K562 (cell line): ENCODE measurements around the gene ABLIM1. TPM values are rescaled to one million over a fixed set of nuclear protein-coding genes. Genes with fewer than 3 reads are reported as not detected.

Experiments
- ATAC-seq: fragments of 200-7000 bp; cut with Tn5 transposase; 3 replicates; pipeline ENCODE4 v1.9.1; 2020; ENCODE audit warnings: moderate library complexity
- BruUV-seq: library from RNA; stranded (reverse); fragments of 400-500 nt; replicated peaks from 2 replicates; lab custom pipeline; 2021; lab: Mats Ljungman, UMichigan
- CTCF ChIA-PET: fragments of 300-600 bp; formaldehyde crosslinking; extraction: SDS; loops from one replicate; lab custom pipeline; 2021; ENCODE audit warnings: low intra/inter-chr PET ratio; lab: Yijun Ruan, JAX
- POLR2A ChIA-PET: fragments of 300-600, 350-650 bp; sonication (Branson Sonifier 250); formaldehyde crosslinking; extraction: SDS; loops from one replicate; lab custom pipeline; 2021; ENCODE audit warnings: antibody characterized with exemption, inconsistent platforms; lab: Yijun Ruan, JAX
- DNase-seq, 4 experiments: peaks; one replicate each; pipeline versions ENCODE4 v3.0.0 to v3.0.0-alpha.2; 2011 to 2018; ENCODE audit warnings: low spot score in 3 of 4, mixed read lengths in 3 of 4; ENCODE audit errors: extremely low read depth in 1 of 4
- FAIRE-seq: peaks from 2 replicates; lab custom pipeline; 2011; peaks lifted over from hg19 to GRCh38; lab: Jason Lieb, UNC
- H2AFZ ChIP-seq: 2 replicates; pipeline ENCODE4 v1.6.0; 2011; ENCODE audit warnings: low read depth, low read length, control low read depth, inconsistent platforms
- H3K27ac ChIP-seq: fragments of 200-600 bp; 3 replicates; pipeline ENCODE4 v1.8.0; 2011; ENCODE audit warnings: low read depth, mild to moderate bottlenecking, control low read depth, inconsistent platforms, low read length, moderate library complexity, mixed read lengths; ENCODE audit errors: extremely low read depth
- H3K27me3 ChIP-seq, 2 experiments: fragments of 300-600 bp in 1 of 2; 2 replicates in 1 of 2; 3 replicates in 1 of 2; pipeline versions ENCODE4 v1.6.0 to v1.8.0; 2011; ENCODE audit warnings: inconsistent platforms in 2 of 2, low read length in 2 of 2, mild to moderate bottlenecking in 1 of 2, mixed read lengths in 1 of 2, moderate library complexity in 1 of 2; ENCODE audit not compliant: control insufficient read depth in 2 of 2, insufficient read depth in 2 of 2
- H3K36me3 ChIP-seq: fragments of 300-600 bp; 3 replicates; pipeline ENCODE4 v1.8.0; 2011; ENCODE audit warnings: mild to moderate bottlenecking, low read length, inconsistent platforms; ENCODE audit not compliant: control insufficient read depth, insufficient read depth
- H3K4me1 ChIP-seq, 2 experiments: fragments of 200-600 bp in 1 of 2; replicated peaks in 1 of 2; 2 replicates in 1 of 2; 3 replicates in 1 of 2; pipeline versions ENCODE4 v1.5.1 to v1.8.0; 2011; ENCODE audit warnings: inconsistent platforms in 2 of 2, low read length in 2 of 2, mild to moderate bottlenecking in 1 of 2, mixed read lengths in 1 of 2, moderate library complexity in 1 of 2; ENCODE audit not compliant: control insufficient read depth in 2 of 2, insufficient read depth in 2 of 2
- H3K4me2 ChIP-seq: 2 replicates; pipeline ENCODE4 v1.6.1; 2011; ENCODE audit warnings: low read length, control low read depth, inconsistent platforms, mixed read lengths; ENCODE audit not compliant: insufficient read depth
- H3K4me3 ChIP-seq: fragments of 200-600 bp; sonication (generic), shearing (Covaris generic); 2 replicates; pipeline ENCODE4 v1.5.1; 2016; ENCODE audit warnings: control low read depth, inconsistent platforms
- H3K79me2 ChIP-seq: fragments of 200-600 bp; 3 replicates; pipeline ENCODE4 v1.8.0; 2011; ENCODE audit warnings: low read length, inconsistent platforms; ENCODE audit not compliant: control insufficient read depth, insufficient read depth
- H3K9ac ChIP-seq, 2 experiments: 2 replicates each; pipeline versions ENCODE4 v1.6.0 to v1.6.1; 2011; ENCODE audit warnings: low read depth in 2 of 2, low read length in 2 of 2, control low read depth in 1 of 2, inconsistent platforms in 1 of 2, mild to moderate bottlenecking in 1 of 2, mixed read lengths in 1 of 2; ENCODE audit not compliant: insufficient read depth in 1 of 2
- H3K9me1 ChIP-seq: one replicate; pipeline ENCODE4 v1.6.0; 2011; ENCODE audit warnings: inconsistent platforms, mild to moderate bottlenecking, low read length, moderate library complexity; ENCODE audit not compliant: control insufficient read depth, insufficient read depth
- H3K9me3 ChIP-seq: replicated peaks from 2 replicates; pipeline ENCODE4 v1.5.1; 2011; ENCODE audit warnings: low read depth, low read length, inconsistent platforms; ENCODE audit not compliant: control insufficient read depth, insufficient read depth
- H4K20me1 ChIP-seq: replicated peaks from 2 replicates; pipeline ENCODE4 v1.6.1; 2011; ENCODE audit warnings: low read length, inconsistent platforms, mixed read lengths; ENCODE audit not compliant: control insufficient read depth, insufficient read depth
- GATAD2B ChIP-seq: fragments of 450-650 bp; IDR thresholded peaks from 2 replicates; pipeline ENCODE4 v1.6.1; 2017; ENCODE audit warnings: mild to moderate bottlenecking, borderline replicate concordance
- PRDM10 ChIP-seq: fragments of 450-650 bp; IDR thresholded peaks from 2 replicates; pipeline ENCODE4 v1.6.1; 2018; ENCODE audit not compliant: partially characterized antibody
- TCF7L2 ChIP-seq: fragments of 150-350 bp; IDR thresholded peaks from 2 replicates; pipeline ENCODE4 v1.6.1; 2016; ENCODE audit warnings: low read depth, mild to moderate bottlenecking, low read length, moderate library complexity
- WGBS: fragments of 100-300 bp; shearing (Covaris generic); methylation state at CpG from one replicate; pipeline ENCODE4 v1.1.6; 2016; ENCODE audit warnings: low coverage, mixed read lengths; ENCODE audit not compliant: insufficient coverage; ENCODE audit errors: missing lambda C conversion rate; 5-methylcytosine and 5-hydroxymethylcytosine counted together
- in situ Hi-C: fragments of 300-500 bp; cut with MboI; formaldehyde crosslinking; loops from 4 replicates; pipeline ENCODE4 v1.15.0; 2018; ENCODE audit warnings: inconsistent platforms, mixed read lengths
- intact Hi-C: fragments of 100-400 bp; cut with micrococcal nuclease; formaldehyde crosslinking; loops from 2 replicates; pipeline ENCODE4 v1.14.2; 2022
- polyA plus RNA-seq, 8 experiments: library from polyadenylated mRNA; depleted of rRNA in 4 of 8; stranded (reverse) in 5 of 8; unstranded in 3 of 8; fragments of >200 nt; fragmentation: Nextera tagmentation in 2 of 8; fragmentation: Illumina TruSeq in 1 of 8; extraction: Ambion mirVana in 2 of 8; extraction: Trizol in 1 of 8; gene quantifications; 2 replicates each; pipeline versions ENCODE4 v1.2.1 to v1.2.3, GENCODE V29; 2011 to 2014; ENCODE audit warnings: inconsistent platforms in 1 of 8, missing spikeins in 1 of 8
- total RNA-seq, 7 experiments: library from RNA; depleted of rRNA in 6 of 7; stranded (reverse); fragments of >200 nt in 6 of 7; fragmentation: Illumina TruSeq in 2 of 7; extraction: Trizol in 2 of 7; gene quantifications; 2 replicates each; pipeline versions ENCODE4 v1.2.1 to v1.2.3, GENCODE V29; 2011 to 2021; ENCODE audit warnings: low replicate concordance in 1 of 7
- TF ChIP-seq, protein P1 (sequence below): fragments of 250-450 bp; sonication (Bioruptor Pico); IDR thresholded peaks from 2 replicates; pipeline ENCODE4 v1.4.0; 2020; ENCODE audit warnings: mild to moderate bottlenecking
- TF ChIP-seq, protein P2 (sequence below): fragments of 450-650 bp; IDR thresholded peaks from 2 replicates; pipeline ENCODE4 v1.7.1; 2018; ENCODE audit warnings: mild to moderate bottlenecking, low read depth; ENCODE audit not compliant: partially characterized antibody

Gene ABLIM1
- total and polyA plus RNA-seq, 9 of the 15 experiments (the other 6 are each of a cell fraction or from before 2014, with no cell fraction given), result 0.07 to 0.49 (median 0.14) TPM; not detected in 6

GRCh38 chr10:114532226-114532625 lies 125.8 kb downstream of the ABLIM1 start (continued):
- TF ChIP-seq, protein P1, sequence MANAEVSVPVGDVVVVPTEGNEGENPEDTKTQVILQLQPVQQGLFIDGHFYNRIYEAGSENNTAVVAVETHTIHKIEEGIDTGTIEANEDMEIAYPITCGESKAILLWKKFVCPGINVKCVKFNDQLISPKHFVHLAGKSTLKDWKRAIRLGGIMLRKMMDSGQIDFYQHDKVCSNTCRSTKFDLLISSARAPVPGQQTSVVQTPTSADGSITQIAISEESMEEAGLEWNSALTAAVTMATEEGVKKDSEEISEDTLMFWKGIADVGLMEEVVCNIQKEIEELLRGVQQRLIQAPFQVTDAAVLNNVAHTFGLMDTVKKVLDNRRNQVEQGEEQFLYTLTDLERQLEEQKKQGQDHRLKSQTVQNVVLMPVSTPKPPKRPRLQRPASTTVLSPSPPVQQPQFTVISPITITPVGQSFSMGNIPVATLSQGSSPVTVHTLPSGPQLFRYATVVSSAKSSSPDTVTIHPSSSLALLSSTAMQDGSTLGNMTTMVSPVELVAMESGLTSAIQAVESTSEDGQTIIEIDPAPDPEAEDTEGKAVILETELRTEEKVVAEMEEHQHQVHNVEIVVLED (CRISPR knock-in tag), result no peak
- no peak for TF ChIP-seq GATAD2B
- TF ChIP-seq, protein P2, sequence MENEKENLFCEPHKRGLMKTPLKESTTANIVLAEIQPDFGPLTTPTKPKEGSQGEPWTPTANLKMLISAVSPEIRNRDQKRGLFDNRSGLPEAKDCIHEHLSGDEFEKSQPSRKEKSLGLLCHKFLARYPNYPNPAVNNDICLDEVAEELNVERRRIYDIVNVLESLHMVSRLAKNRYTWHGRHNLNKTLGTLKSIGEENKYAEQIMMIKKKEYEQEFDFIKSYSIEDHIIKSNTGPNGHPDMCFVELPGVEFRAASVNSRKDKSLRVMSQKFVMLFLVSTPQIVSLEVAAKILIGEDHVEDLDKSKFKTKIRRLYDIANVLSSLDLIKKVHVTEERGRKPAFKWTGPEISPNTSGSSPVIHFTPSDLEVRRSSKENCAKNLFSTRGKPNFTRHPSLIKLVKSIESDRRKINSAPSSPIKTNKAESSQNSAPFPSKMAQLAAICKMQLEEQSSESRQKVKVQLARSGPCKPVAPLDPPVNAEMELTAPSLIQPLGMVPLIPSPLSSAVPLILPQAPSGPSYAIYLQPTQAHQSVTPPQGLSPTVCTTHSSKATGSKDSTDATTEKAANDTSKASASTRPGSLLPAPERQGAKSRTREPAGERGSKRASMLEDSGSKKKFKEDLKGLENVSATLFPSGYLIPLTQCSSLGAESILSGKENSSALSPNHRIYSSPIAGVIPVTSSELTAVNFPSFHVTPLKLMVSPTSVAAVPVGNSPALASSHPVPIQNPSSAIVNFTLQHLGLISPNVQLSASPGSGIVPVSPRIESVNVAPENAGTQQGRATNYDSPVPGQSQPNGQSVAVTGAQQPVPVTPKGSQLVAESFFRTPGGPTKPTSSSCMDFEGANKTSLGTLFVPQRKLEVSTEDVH, result no peak

DNA sequence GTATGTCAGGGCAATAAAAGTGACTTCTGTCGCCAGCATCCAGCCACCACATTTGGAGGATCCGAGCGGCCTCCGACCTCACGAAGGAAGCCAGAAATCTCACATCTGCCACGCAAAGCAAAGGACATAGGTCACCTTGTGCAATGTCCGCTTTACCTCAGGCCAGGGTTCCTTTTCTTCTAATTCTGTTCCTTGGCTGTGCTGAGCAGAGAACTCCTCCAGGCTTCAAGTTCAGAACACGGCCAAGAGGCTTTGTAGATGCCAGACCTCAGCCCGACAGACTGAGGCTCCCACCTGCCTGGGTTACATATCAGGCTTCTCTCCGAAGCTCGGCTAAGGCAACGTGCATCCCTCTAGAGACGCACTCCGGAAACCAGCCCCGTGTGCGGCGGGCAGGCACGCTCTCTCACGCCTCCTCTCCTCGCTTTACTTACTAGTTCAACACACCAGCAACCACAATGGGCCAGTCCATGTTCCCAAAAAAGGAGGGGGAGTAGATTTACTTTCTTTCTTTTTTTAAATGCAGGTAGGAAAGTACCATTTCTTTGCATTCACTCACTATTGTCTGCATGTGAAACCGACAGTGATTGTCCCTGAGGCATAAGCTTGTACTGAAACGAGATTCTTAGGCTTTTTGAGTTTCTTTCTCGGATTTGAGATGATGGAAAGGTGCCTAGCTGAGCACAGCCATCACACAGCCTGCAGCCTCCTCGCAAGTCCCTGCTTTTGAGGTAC lies 131.4 kb downstream of the ABLIM1 start:
- TF ChIP-seq TCF7L2 (no peak), PRDM10 (peak; percentile 89)
- Histone ChIP-seq H3K4me2 (no peak overlapping the region), H3K79me2 (no peaks in the 10 kb centered on the region), H3K9me3 (no peaks in the 10 kb centered on the region), H4K20me1 (no peaks in the 10 kb centered on the region), H3K27ac (no peak overlapping the region), H3K4me3 (no peak overlapping the region), H3K9ac (no peak overlapping the region), H2AFZ (no peak overlapping the region), H3K4me1 (no peaks in the 10 kb centered on the region), H3K9me1 (no peaks in the 10 kb centered on the region), H3K36me3 (no peaks in the 10 kb centered on the region), H3K27me3 (peaks cover 0 to 11% of the 10 kb centered on the region in 2 experiments; a peak in 3 of 5 replicates)
- FAIRE-seq, result no peak
- no TSS peak for BruUV-seq
- ChIA-PET CTCF (no interaction called here), POLR2A (interaction anchor here (0.9 kb wide), 1 partner anchor 16 kb away, joined by 3 read pairs; no protein-coding TSS in a partner anchor)
- peak in 2 of 4 experiments; percentile 2 to 7 for DNase-seq
- WGBS, result under 1% methylated on average over 17 of the region's 24 CpGs
- in situ Hi-C loops, result no loop called here
- peak; percentile 44; the same call in 2 of the 3 replicates for ATAC-seq
- intact Hi-C loops, result no loop called here
